Right lung (tissue), 5 donors: Measurements from ENCODE around the gene SPEF1. TPM values are rescaled to one million over a fixed set of nuclear protein-coding genes. Genes with fewer than 3 reads are reported as not detected.

ENCODE experiments used
- DNase-seq, 2 donors: peaks; one replicate each; pipeline ENCODE4 v3.0.0-alpha.2; 2013
- polyA plus RNA-seq, 5 donors: library from polyadenylated mRNA; unstranded; fragments of 120-200 nt; gene quantifications; one replicate each; pipeline versions ENCODE4 v1.2.1 to v1.2.3, GENCODE V29; 2013; ENCODE audit warnings: inconsistent platforms in 1 of 5, low replicate concordance in 1 of 5; ENCODE audit not compliant: insufficient read length in 5 of 5, insufficient read depth in 1 of 5

Gene SPEF1
- polyA plus RNA-seq, 5 donors = 0.72 to 4.8 (median 2.3) TPM

DNA sequence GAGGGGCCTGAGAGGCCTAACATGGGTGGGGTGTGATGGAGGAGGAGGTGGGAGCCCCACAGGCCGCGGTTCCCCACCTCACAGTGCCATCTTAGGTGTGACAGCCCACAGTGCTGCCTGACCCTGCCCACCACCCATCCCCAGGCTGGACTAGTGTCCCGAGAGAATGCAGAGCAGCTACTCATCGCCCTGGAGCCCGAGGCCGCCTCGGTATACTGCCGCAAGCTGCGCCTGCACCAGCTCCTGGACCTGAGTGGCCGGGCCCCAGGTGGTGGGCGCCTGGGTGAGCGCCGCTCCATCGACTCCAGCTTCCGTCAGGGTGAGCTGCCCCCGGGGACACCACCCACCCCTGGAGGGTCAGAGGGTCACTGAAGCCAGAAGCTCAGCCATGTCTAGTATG, 33.2 kb downstream of the SPEF1 start:
- DNase-seq = no peak

DNA sequence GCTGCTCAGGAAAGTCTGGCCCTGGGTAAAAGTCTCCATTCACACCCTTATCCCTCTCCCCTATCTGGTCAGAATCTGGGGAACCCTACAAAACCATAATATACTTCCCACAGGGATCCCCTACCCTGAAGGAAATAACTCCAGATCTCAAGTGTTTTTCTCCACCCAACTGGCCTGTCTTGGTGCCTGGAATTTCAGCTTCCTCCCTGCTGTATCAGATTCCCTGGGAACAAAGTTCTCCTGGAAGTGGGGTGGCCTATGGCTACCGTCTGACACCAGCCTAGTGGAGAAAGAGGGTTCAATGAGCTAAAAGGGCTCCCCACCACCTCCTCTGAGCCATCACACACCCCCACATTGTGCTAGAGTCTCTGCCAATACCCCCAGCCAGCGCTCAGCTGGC, 33.8 kb downstream of the SPEF1 start:
- DNase-seq = no peak

DNA sequence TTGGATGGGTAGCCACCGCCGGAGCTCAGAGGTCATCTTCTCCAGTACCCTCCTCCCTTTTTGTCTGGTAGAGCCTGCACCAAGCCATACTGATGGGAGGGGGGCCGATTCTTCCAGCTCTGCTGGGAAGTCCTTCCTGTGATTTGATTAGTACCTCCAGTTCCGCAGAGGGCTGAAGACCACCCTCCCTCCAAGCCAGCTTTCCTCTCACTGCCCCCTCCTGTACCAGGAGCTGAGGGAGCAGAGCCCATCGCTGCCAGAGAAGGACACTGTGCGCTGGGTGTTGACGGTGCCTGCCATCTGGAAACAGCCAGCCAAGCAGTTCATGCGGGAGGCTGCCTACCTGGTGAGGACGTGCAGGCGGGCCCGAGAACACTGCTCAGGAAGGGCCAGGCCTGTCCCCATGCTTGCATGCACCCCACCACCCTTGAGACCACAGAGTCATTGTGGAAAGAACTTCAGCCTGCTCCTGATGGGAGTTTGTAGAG, 35.5 kb downstream of the SPEF1 start:
- DNase-seq = no peak

DNA sequence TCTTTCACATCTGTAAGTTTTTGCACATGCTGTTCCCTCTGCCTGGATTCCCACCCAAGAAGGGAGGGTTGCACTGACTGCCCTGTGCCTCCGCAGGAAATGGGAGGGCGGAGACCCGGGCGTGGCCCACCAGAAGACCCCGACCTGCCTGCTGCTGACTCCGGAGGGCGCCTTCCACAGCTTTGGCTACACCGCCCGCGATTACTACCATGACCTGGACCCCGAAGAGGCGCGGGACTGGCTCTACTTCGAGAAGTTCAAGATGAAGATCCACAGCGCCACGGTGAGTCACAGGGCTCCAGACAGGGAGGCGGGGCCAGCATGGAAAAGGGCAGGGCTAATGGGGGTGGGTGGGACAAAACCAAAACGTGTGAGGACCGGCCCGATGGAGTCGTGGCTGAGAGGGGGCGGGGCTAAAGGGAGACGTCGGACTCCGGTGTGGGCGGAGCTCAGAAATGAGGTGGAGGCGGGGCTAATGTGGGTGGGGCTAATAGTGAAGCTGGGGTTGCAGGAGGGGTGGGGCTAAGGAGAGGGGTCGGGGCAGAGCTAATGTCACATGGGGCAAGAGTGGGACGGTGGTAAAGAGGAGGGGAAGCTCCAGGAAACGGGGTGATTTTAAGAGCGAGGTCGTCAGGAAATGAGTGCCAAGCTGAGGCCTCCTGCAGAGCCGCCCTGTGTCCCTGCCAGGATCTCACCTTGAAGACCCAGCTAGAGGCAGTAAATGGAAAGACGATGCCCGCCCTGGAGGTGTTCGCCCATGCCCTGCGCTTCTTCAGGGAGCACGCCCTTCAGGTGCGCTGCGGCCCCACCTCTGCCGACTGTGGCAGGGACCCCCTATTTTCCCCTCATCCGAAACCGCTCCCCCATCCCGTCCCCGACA, 36.2 kb downstream of the SPEF1 start:
- no peak for DNase-seq

DNA sequence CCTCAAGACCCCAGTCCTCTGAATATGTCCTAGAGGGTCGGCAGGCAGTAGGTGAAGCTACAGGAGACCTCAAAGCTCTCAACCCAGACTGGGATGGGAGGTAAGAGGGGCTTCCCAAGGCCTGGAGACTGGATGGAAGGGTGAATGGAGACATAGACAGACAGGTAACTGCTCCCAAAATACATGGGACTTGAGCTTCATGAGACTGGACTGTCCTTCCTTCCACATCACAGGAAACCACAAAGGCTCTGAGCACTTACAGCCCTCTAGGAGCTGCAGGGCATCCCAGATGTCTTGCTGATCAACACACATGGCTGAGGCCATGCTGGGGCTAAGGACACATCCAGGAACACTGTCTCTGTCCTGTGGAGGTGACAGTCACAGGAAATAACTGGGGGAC, 37.2 kb downstream of the SPEF1 start:
- no peak for DNase-seq

DNA sequence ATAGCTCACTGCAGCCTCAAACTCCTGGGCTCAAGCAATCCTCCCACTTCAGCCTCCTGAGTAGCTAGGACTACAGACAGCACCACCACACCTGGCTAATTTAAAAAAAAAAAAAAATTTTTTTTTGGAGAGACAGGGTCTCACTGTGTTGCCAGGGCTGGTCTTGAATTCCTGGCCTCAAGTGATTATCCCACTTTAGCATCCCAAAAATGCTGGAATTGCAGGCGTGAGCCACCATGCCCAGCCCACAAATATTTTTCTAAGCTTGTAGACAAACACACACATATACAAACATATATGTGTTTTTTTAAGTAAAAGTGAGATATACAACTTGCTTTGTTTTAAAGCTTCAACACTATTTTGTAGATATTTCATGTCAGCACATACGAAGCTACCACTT, 38.0 kb downstream of the SPEF1 start:
- DNase-seq = no peak

DNA sequence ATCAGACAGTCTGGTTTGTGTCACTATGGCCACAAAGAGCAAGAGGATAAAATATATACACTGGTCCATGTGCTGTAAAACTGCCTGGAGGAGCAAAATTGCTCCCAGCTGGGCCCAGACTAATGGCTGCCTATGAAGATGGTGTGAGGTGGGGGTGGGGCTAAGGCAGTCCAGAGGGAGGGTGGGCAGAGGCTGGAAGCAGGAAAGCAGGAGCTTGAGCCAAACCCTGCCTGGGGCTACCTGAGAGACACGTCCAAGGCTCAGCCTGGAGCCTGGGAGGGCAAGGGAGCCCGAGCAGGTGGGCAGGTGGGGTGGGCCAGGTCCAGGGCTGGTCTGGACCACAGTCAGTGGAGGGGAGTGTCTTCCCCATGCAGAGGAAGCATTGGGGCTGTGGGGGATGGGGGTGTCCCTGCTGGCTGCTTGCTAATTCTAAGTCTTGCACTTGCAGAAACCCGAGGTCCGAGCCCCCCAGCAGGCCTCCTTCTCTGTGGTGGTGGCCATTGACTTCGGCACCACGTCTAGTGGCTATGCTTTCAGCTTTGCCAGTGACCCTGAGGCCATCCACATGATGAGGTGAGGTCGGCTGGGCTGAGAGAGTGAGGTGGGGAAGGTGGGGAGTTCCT, 39.3 kb downstream of the SPEF1 start:
- no peak for DNase-seq

DNA sequence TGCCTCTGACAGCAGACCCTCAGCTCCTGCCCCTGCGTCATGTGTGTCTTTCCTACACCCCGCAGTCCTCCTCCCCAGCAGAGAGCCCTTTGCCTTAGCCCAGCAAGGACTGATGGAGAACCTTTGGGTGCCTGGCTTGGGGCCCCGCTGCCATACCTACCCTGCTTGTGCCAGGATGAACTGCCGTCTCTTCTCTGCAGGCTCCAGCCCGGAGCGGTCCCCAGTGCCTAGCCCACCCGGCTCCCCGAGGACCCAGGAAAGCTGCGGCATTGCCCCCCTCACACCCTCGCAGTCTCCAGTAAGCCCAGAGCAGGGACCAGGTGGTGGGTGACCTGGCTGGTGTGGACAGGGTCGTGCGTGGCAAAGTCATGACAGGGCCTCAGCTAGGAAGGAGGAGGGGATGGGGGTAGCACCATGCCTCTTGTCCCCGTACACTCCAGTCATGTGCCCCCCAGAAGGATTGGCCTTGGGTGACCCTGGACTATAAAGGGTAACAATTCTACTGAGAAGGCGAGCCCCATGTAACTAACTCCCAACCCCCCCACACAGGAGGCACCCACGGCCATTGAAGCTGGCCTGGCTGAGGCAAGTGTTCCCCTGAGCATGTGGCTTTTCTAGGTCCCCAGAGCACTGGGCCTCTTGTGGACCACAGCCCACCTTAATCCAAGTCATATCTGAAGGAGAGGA, 40.5 kb downstream of the SPEF1 start:
- no peak for DNase-seq

DNA sequence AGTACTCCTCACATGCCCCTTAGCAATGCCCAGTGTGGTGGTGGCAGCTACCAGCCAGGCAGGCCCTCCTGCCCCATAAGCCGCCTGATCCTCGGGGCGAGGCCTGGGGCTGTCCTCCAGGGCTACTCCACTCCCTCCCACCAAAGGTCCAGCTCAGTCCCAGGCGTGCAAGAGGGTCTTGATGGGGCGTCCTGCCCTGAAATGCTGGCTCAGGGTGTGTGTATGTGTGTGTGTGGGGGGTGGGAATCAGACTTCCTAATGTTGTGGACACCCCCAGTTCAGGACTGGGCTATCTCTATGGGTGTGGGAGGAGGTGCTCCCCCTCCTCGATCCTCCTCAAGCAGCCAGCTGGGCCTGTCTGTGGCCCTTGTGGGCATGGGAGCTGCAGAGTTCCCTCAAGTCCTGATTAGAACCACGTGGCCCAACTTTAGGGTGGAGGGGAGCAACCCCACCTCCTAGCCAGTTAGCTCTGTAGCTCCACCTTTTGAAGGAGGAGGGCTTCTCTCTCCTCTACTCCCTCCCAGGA, 41.3 kb downstream of the SPEF1 start:
- no peak for DNase-seq

DNA sequence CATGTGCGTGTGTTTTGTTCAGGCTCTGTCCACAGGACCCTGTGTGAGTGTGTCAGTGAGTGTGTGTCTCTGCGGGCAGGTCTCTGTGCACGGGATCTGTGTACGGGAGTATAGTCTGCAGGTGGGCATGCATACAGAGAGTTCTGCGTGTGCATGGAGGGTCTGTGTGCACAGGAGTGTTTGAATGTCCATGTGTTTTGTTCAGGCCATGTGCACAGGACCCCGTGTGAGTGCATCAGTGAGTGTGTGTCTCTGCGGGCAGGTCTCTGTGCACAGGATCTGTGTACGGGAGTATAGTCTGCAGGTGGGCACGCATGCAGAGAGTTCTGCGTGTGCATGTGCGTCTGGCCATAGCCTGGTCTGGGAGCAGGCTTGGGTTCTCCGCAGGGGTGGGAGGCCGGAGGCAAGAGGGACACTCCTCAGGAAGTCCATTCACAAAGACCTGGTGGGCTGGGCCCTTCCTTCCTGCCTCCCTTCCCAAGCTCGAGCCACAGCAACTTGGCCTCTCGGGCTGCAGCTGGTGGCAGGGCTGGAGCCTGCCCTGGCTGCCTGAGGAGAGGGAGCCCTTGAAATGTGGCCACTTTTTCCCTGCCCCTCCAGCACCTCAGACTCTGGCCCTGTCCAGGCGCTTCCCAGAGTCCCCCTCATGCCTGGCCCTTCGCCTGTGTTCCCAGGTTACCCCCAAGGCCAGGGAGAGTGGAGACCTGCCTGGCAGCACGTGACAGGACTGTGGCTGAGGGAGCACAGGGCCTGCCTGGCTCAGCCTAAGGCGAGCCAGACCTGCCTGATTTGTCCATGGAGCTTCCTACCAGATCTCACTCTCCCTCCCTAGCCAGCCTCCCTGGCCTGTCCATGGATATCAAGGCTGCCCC, 42.0 kb downstream of the SPEF1 start:
- no peak for DNase-seq

DNA sequence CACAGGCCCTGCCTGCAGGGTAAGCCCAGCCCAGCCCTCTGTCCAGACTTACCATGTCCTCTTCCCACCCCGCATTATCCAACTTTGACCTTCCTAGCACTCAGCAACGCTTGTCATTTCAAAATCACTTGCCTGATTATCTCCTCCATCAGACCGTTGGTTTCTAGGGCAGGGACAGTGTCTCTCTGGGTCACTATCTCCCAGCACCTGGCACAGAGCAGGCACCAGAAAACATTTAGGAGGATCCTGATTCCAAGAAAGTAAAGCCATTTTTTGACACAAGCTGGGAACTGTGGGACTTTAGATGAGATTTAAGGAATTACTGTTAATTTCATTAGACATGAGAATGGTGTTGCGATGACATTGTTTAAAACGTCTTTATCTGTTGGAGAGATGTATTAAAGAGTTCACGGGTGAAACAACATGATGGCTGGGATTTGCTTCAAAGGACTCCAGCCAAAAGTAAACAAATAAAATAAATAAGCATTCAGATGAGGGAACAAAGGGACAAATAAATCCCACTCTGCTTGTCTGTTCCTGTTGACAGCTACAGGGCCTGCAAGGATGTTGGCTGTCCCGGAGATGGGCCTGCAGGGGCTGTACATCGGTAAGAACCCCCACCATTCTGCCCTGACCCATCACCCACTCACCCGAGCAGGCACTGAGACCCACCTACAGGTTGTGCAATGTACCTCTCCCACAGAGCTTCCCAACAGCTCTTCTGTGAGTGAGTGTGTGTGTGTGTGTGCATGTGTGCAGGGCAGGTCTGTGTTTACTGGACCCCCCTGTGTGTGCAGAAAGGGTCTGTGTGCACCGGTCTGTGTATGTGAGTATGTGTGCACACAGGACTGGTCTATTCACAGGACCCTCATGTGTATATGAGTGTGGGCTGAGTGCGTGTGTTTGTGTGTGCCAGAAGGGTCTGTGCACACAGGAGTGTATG, 42.9 kb downstream of the SPEF1 start:
- DNase-seq = no peak

DNA sequence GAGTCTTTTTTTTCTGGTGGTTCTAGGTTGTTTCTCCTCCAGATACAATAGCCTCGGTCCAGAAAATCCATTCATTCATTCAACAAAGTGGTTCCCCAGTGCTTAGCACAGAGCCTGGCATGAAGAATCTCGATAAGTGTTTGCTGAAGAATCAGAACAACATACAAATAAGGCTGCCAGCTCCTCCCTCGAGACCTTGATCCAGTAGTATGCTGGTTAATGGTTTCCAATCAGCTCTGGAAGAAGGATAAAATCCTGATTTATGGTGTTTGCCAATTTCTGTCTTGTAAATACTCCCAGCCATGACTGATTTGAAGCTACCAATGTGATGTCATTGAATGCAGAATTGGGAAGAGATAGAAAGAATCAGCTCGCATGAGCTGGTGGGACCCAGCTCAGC, 45.5 kb downstream of the SPEF1 start:
- DNase-seq = no peak

DNA sequence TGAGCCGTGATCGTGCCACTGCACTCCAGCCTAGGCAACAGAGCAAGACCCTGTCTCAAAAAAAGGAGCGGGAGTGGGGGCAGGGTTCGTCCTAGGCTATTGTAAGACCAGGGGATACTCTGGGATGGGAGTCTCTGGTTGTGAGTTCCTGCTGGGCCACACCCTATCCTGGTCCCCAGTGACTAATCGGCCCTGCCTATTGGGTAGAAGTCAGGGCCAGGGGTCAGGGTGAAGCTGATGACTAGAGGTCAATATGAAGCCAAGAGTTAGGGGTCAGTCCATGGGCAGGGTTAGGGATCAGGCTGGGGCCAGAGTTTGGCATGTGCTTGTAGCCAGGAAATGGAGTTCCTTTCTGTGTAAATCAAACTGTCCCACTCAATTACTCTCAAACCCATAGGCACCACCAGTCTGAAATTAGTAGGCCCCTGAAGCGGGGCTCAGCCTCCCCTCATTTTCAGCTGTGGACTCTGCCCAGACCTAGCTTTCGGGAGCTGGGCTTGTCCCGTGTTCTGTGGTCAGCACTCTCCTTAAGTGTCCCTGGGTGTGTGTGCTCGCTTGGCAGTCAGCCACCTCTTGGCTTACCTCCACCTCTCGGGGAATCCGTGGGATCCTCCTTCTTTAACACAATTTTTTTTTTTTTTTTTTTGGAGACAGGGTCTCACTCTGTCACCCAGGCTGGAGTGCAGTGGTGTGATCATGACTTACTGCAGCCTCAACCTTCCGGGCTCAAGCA, 47.0 kb downstream of the SPEF1 start:
- no peak for DNase-seq

DNA sequence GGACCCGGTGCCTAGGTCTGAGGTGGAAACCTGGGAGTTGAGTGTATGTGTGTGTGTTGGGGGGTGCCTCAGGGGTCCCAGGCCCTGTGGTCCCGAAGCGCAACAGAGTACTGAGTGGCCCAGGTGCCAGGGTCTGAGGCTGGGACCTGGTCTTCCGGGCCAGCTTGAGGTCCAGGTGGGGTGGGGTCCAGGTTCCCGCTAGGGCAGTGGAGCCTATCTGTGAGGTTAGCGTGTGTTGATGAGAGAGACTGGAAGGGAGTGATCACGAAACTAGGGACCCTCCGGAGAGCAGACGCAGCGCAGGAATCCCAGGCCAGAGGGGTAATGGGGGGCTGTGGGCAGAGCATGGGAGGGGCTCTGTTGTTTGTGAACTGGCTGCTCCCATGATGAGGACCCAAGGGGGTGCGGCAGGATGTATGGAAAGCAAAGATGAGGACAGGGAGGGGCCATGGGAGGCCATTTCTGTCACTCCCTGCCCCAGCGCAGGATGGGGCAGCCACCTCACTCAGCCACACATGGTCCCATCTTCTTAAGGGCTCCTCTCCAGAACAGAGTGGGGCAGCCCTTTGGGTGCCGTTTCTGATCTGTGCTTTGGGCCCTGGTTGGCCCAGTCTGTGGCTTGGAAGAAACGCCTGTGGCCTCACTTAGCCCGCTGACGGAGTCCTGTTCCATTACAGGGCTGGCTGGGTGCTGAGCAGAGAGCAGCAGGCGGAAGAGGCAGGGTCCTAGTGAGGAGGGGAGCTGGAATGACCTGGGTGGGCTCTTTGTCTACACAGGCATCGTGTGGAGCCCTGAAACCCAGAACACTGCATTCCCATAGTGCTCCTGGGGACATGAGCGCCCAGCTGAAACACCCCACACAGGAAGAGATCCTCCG, 47.9 kb downstream of the SPEF1 start:
- no peak for DNase-seq

DNA sequence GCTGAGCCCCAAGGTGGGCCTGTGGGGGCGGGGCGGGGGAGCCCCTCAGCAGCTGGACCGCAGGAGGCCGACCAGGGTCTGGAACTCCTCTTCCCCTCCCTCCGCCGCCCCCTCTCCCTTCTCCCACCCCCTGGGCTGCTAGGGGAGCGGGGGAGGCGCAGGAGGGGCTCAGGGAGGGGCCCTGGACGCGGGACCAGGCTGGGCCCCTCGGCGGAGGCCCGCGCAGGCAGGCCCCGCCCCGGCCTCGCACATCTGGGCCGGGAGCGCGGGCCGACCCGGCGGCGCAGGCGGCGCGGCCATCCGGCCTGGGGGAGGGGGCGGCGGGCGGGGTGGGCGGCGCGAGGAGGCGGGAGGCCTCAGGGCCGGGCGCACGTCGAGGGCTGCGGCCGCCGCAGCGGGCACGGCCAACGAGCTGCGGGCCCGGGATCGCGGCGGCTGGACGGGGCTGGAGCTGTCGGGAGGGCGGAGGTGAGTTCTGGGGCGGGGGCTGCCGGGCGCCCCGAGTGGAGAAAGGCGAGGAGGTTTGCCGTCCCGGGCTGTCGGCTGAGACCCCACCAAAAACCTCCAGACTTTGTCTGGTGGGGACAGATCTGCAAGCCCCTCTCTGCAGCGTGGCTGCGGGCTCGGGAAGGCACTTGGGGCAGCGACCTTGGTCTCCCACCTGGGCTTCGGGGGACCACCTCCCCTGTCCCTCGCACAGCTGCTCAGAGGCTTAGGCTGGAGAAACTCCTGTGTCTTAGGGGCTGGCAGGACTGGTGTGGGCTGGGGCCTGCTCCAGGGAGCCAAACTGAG, 48.7 kb downstream of the SPEF1 start, which contains the start of gene HSPA12B:
HSPA12B (plus strand) TSS at position 359 of the 792 bp plus-strand sequence. CDS start 5,990 bp downstream, outside the sequence.
- peak in 1 of 2 donors; percentile 57 for DNase-seq

DNA sequence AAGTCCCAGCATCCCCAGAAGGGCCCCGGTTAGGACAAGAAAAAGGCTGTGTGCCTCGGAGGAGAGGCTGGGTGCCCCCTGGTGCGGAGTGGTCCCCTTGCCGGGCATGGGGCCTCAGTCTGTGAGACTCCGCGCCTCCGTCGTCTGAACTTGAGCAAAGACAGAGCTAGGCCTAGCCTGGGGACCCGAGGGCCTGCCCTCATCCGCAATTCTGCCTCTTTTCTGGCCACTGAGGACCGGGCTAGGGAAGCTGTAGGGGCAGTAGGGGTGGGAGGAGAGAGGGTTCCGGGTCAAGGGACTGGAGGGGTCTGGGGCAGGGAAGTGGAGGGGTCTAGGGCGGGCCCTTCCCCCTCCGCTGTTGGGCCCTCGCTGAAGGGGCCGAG, 49.3 kb downstream of the SPEF1 start:
- DNase-seq = no peak
